ENCODE measurements around the gene TTC12. TPM values are rescaled to one million over a fixed set of nuclear protein-coding genes. Genes with fewer than 3 reads are reported as not detected.

TTC12 gene
- total and polyA plus RNA-seq, 2 of the 4 experiments (the other 2 are of a cell fraction), result 10.0 to 14.7 TPM

GRCh38 chr11:113400631-113401230 is 86.3 kb downstream of the TTC12 start:
- ATAC-seq (ENCODE audit: low read depth) (no peak), DNase-seq (no peak)
- Histone ChIP-seq H2BK15ac (ENCODE audit: low read depth, low read length) (no peak overlapping the region), H3K27me3 (ENCODE audit: control insufficient read depth, insufficient read depth, low read length) (peaks cover 18% of the 10 kb centered on the region), H4K5ac (ENCODE audit: low read depth, low read length) (no peak overlapping the region), H3K56ac (ENCODE audit: extremely low read depth, insufficient read depth, low read length) (no peak overlapping the region), H2AK5ac (ENCODE audit: low read depth, low read length) (no peak overlapping the region), H2BK120ac (ENCODE audit: low read depth, low read length) (no peak overlapping the region), H2BK20ac (ENCODE audit: low read depth, low read length) (no peak overlapping the region), H3K4me1 (ENCODE audit: control insufficient read depth, insufficient read depth, low read length) (no peaks in the 10 kb centered on the region), H3K9me3 (ENCODE audit: control insufficient read depth, insufficient read depth, low read length) (no peaks in the 10 kb centered on the region), H3K4me2 (ENCODE audit: low read depth, low read length) (no peak overlapping the region), H3K23ac (ENCODE audit: low read depth, low read length) (no peak overlapping the region), H4K20me1 (ENCODE audit: insufficient read depth, low read length) (no peaks in the 10 kb centered on the region), H4K8ac (ENCODE audit: low read depth in 2 of 2, low read length in 2 of 2) (no peak overlapping the region), H3K9me1 (ENCODE audit: insufficient read depth, low read length) (no peaks in the 10 kb centered on the region), H3K36me3 (ENCODE audit: control insufficient read depth, insufficient read depth, low read length) (no peaks in the 10 kb centered on the region), H2AFZ (replicated peaks; ENCODE audit: low read length, poor library complexity) (peak overlapping the region; percentile 51), H3K9ac (ENCODE audit: low read depth, low read length) (no peak overlapping the region), H2AK9ac (replicated peaks; ENCODE audit: low read depth, low read length, poor library complexity) (no peak overlapping the region), H3K4me3 (ENCODE audit: insufficient read depth, low read depth, low read length) (no peak overlapping the region), H3K79me1 (ENCODE audit: low read depth in 1 of 2, low read length in 2 of 2) (no peaks in the 10 kb centered on the region), H4K91ac (ENCODE audit: insufficient read depth, low read depth, low read length) (no peak overlapping the region), H3K14ac (replicated peaks; ENCODE audit: low read depth, low read length) (no peak overlapping the region), H3K18ac (ENCODE audit: low read depth, low read length) (no peak overlapping the region), H3K27ac (ENCODE audit: insufficient read depth, low read length) (no peak overlapping the region), H2BK5ac (ENCODE audit: low read depth, low read length, poor library complexity, severe bottlenecking) (no peak overlapping the region), H3K4ac (ENCODE audit: low read depth, low read length) (no peak overlapping the region)
- in situ Hi-C loops (cut with MboI; ENCODE audit: low sequenced_read_pairs), result no loop called here
- intact Hi-C loops (cut with micrococcal nuclease), result no loop called here
- POLR2A ChIA-PET (ENCODE audit: unreplicated experiment), result no interaction called here
- 0% methylated on average over 1 of the region's 5 CpGs; no CpG with 5 or more reads in 1 of the 2 experiments for WGBS, 2 experiments (ENCODE audit: extremely low coverage in 2 of 2, insufficient read length in 1 of 2)
- no peak for TF ChIP-seq RFX5 (IDR thresholded peaks at IDR 0.05; ENCODE audit: low read depth, low read length)
- TF ChIP-seq BHLHE40 (IDR thresholded peaks at IDR 0.05; ENCODE audit: low read depth, low read length), result no peak
- TF ChIP-seq FOS (IDR thresholded peaks at IDR 0.05; ENCODE audit: low read depth, low read length), result no peak
- TF ChIP-seq, protein P1, sequence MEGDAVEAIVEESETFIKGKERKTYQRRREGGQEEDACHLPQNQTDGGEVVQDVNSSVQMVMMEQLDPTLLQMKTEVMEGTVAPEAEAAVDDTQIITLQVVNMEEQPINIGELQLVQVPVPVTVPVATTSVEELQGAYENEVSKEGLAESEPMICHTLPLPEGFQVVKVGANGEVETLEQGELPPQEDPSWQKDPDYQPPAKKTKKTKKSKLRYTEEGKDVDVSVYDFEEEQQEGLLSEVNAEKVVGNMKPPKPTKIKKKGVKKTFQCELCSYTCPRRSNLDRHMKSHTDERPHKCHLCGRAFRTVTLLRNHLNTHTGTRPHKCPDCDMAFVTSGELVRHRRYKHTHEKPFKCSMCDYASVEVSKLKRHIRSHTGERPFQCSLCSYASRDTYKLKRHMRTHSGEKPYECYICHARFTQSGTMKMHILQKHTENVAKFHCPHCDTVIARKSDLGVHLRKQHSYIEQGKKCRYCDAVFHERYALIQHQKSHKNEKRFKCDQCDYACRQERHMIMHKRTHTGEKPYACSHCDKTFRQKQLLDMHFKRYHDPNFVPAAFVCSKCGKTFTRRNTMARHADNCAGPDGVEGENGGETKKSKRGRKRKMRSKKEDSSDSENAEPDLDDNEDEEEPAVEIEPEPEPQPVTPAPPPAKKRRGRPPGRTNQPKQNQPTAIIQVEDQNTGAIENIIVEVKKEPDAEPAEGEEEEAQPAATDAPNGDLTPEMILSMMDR (conservative IDR thresholded peaks at IDR 0.05; ENCODE audit: low read depth, low read length), result no peak
- no peak for TF ChIP-seq RCOR1 (IDR thresholded peaks at IDR 0.05; ENCODE audit: insufficient replicate concordance, low read length)
- no peak for TF ChIP-seq SMC3 (IDR thresholded peaks at IDR 0.05; ENCODE audit: low read depth, low read length)
- TF ChIP-seq, protein P2, sequence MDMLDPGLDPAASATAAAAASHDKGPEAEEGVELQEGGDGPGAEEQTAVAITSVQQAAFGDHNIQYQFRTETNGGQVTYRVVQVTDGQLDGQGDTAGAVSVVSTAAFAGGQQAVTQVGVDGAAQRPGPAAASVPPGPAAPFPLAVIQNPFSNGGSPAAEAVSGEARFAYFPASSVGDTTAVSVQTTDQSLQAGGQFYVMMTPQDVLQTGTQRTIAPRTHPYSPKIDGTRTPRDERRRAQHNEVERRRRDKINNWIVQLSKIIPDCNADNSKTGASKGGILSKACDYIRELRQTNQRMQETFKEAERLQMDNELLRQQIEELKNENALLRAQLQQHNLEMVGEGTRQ (IDR thresholded peaks at IDR 0.05; ENCODE audit: low read depth, low read length), result no peak
- no peak for TF ChIP-seq MXI1 (IDR thresholded peaks at IDR 0.05; ENCODE audit: borderline replicate concordance, low read depth, low read length)
- no peak for TF ChIP-seq MAFK (IDR thresholded peaks at IDR 0.05; ENCODE audit: low read depth, low read length)
- TF ChIP-seq RAD21 (IDR thresholded peaks at IDR 0.05; ENCODE audit: low read length), result no peak
- no peak for TF ChIP-seq ELK1 (IDR thresholded peaks at IDR 0.05; ENCODE audit: borderline replicate concordance, low read depth, low read length)
- no peak for TF ChIP-seq CEBPB (IDR thresholded peaks at IDR 0.05; ENCODE audit: low read depth, low read length)
- TF ChIP-seq POLR2A (IDR thresholded peaks at IDR 0.05; ENCODE audit: low read depth, low read length), result no peak
- no peak for TF ChIP-seq MAZ (IDR thresholded peaks at IDR 0.05; ENCODE audit: borderline replicate concordance, low read depth, low read length)
- no peak for TF ChIP-seq CHD1 (IDR thresholded peaks at IDR 0.05; ENCODE audit: low read depth, low read length)
- no peak for TF ChIP-seq NFE2L2 (IDR thresholded peaks at IDR 0.05; ENCODE audit: low read depth, low read length)
- dilution Hi-C loops (cut with HindIII; ENCODE audit: low sequenced_read_pairs, unreplicated experiment), result no loop called here
- CTCF ChIA-PET, result no interaction called here
- BruUV-seq (replicated peaks), result no TSS peak

All from IMR-90 (cell line).